Mucosa of gallbladder (tissue), 1 donor: Measurements from ENCODE around the gene ACSL5. TPM values are rescaled to one million over a fixed set of nuclear protein-coding genes. Genes with fewer than 3 reads are reported as not detected.

Source experiments
- DNase-seq: peaks from one replicate; pipeline ENCODE4 v3.0.0-alpha.2; 2020; ENCODE audit warnings: low spot score
- total RNA-seq: library from RNA; stranded (reverse); gene quantifications from one replicate; pipeline ENCODE4 v1.2.1, GENCODE V29; 2021
- donor health status: DM: no; HTN: no; CAD: no.

Gene ACSL5, protein sequence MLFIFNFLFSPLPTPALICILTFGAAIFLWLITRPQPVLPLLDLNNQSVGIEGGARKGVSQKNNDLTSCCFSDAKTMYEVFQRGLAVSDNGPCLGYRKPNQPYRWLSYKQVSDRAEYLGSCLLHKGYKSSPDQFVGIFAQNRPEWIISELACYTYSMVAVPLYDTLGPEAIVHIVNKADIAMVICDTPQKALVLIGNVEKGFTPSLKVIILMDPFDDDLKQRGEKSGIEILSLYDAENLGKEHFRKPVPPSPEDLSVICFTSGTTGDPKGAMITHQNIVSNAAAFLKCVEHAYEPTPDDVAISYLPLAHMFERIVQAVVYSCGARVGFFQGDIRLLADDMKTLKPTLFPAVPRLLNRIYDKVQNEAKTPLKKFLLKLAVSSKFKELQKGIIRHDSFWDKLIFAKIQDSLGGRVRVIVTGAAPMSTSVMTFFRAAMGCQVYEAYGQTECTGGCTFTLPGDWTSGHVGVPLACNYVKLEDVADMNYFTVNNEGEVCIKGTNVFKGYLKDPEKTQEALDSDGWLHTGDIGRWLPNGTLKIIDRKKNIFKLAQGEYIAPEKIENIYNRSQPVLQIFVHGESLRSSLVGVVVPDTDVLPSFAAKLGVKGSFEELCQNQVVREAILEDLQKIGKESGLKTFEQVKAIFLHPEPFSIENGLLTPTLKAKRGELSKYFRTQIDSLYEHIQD
- 34.1 TPM for total RNA-seq

DNA sequence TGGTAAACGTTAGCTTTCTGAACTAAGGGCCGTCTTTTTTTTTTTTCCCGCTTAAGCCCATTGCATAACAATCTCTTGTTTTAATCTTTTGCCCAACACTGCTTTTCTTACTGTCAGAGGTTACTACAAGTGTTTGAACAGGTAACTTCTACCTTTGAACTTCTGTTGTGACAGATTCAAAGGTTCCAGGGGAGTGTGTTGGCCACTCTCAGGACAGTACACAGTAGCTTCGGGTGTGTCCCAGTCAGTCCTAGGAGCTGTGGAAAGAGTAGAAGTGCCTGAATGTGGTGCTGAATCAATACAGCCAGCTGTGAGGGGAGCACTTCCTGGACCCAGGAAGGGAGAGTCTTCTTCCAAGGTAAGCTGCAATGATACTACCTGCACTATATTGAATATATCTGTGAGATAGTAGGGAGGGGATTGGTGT lies at the start of gene ACSL5:
Gene ACSL5 (plus strand): TSS at position 205 of the 427 bp plus-strand sequence. CDS start 20,831 bp downstream, outside the sequence.
- peak; percentile 45 for DNase-seq

DNA sequence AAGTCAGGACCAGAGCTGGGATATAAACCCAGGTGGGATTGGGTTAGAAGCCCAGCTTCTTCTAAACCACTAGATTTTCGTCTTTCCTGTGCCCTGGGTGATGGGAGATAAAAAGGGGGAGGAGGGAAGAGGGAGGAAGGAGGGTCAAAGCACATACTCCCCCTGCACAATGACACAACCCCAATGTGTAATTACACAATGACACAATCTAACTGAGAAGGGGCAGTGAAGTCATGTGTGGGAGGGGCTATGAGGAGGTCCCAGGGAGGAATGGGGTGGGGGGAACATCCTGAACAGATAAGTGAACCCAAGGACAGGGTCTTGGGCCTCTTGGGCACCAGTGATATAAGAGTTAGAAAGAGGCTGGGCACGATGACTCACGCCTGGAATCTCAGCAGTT lies 46.2 kb upstream of the ACSL5 start:
- no peak for DNase-seq

DNA sequence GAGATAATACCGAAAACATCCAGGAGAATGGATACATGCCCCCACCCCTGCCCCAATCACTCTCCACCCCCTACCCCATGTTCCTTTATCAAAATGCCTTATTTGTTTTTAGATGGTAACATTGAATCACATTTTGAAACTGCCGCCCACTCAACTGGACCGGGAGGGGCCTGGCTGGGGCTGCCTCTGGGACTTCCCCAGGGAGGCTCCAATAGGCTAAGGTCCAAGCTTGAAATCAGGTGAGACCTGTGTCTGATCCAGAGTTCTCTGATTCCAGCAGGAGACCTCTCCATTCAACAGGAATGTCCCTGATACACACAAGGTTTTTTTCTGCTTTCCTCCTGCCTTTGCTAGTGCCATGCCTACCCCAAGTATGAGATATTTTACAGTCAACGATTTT lies 43.8 kb upstream of the ACSL5 start:
- no peak for DNase-seq

DNA sequence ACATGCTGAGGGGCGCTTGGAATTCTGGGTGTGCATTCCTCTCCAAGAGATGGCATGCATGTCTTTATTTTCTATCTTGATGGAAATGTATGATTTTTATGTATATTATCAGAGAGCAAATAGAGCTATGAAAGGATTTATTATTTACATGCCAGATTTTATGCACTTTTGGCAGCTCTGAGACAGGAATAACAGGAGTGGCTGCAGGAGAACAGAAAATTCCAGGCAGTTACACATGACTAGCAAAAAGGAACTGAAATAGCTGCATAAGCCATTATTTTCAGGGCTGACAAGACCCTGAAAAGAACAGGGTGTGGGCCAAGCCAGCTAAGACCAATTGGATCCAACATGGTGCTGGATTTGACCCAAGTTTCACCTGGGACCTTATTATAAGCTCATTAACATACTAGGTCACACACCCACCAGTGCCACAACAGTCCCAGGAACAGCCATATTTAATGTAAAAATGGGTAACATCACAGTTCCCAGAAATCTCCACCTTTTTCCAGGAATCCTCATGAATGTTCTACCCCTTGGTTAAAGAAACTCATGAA lies 43.2 kb upstream of the ACSL5 start:
- DNase-seq = no peak

DNA sequence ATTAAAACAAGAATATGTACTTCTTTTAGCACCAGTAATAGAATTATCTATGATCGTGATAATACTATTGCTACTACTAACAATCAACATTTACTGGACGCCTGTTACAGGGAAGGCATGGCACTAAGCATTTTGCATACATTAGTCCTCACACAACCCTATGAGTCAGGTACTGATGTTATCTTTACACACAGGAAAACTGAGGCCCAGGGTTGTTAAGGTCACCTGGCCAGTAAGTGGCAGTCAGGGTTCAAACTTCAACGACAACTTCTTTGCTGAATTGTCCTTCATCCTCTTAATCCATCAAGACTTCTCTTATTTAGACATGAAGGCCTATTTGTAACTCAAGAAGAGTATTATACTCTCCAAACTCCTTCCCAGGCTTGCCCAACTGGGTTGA lies 41.9 kb upstream of the ACSL5 start:
- DNase-seq = no peak

DNA sequence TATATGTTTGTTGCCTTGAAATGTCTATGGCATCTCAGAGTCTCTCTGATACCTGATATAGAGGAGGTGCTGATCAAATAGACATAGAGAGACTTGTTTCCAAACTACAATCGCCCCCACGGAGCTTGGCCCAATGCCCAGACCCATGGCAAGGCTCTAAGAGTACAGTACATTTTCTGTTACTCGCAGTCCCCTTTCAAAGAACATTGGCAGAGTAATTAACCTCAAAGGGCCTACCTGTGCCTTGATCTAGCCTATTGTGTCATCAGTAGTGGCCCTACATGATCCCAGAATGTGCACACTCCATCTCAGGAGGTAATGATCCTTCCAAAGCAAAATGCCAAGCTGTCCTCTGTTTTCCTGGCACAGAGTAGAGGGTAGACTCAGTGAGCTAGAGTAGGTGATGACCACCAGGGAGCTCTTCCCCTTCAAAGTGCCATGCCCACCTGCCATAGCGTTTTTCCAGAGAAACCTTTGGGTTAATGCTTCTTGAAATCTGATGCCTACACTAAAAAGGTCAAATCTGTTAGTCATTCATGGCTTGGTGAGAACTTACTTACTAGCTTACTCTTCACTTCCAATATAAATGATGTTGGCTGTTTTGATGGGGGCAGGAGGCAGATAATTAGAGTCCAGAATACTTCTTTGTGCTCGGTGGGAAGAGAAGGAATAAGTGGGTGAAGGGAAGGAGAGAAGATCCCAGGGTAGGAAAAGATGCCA lies 41.2 kb upstream of the ACSL5 start:
- DNase-seq = peak; percentile 63

GRCh38 chr10:112333452-112333851 lies 40.5 kb upstream of the ACSL5 start:
- DNase-seq = no peak

- no peak for DNase-seq
Observed at GRCh38 chr10:112335111-112335867, 38.6 kb upstream of the ACSL5 start.

- peak; percentile 42 for DNase-seq
Observed at GRCh38 chr10:112335868-112336265, 38.0 kb upstream of the ACSL5 start.

- DNase-seq = no peak
Observed at GRCh38 chr10:112336556-112337201, 37.2 kb upstream of the ACSL5 start.

DNA sequence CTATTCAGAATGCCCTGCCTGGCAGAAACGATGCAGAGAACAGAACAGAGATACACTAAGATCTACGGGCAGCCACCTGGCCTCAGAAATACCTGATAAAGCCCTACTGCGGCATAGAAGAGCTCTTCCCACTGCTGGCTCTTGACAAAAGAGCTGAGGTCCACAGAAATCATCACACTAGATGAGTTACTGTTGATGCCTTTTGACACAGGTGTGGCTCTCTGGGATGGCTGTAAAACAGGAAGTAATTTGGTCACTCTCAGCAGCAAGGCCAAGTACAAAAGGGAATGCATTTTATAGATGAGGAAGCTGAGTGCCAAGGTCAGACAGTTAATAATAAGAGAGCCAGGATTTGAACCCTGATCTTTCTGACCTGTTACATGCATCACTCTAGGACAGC lies 35.0 kb upstream of the ACSL5 start:
- DNase-seq = no peak

- no peak for DNase-seq
Observed at GRCh38 chr10:112340601-112341000, 33.3 kb upstream of the ACSL5 start.

GRCh38 chr10:112343056-112343806 lies 30.7 kb upstream of the ACSL5 start:
- DNase-seq = no peak

DNA sequence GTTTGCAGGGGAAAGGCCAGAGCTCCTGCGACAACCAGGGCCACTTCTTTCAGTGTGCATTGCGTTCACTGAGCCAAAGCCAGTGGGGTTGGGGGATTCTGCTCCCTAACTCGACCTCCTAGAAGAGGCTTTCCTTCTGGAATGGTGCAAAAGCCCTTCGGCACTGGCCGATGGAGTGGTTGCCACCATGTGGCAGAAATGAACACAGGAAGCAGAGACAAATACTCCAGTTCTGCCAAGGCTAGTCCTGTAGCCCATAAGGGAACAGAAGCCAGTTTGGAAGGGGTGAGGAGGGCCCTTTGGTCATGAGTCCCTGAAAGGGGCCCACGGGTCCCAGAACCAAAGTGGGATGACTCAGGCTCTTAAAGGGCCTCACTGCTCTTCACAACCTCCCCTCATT lies 29.7 kb upstream of the ACSL5 start:
- no peak for DNase-seq

DNA sequence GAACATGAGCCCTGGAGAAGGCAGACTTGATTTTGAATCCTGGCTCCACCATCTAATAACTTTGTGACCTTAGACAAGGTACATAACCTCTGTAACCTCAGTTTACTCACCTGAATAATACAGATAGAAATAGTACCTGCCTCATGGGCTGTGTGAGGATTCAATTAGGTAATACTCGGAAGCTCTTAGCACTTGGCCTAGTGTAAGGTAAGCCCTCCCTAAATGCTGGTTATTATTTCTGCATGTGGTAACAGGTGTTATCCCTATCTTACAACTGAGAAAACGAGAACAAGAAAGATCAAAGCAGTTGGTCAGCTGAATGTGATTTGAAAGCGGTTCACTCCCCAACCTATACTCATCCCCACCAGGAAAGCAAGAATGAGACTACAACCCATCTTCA lies 28.7 kb upstream of the ACSL5 start:
- no peak for DNase-seq

- DNase-seq = no peak
Observed at GRCh38 chr10:112345743-112346142, 28.2 kb upstream of the ACSL5 start.

DNA sequence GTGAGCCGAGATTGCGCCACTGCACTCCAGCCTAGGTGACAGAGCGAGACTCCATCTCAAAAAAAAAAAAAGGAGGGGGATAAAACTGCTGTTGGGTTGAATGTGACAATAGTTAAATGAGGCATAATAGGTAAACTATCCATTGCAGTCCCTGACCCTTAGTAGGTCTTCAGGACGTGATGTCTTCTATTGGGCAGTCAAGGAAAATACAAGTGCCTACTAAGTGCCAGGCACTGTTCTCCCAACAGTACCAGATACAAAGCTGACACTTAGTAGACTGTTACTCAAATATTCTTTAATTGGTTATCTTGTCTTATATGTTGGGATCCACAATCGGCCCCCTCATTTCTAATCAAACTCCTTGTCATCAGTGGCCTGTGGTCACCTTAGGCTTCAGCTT lies 27.1 kb upstream of the ACSL5 start:
- no peak for DNase-seq

GRCh38 chr10:112347709-112348671 lies 25.9 kb upstream of the ACSL5 start:
- no peak for DNase-seq

DNA sequence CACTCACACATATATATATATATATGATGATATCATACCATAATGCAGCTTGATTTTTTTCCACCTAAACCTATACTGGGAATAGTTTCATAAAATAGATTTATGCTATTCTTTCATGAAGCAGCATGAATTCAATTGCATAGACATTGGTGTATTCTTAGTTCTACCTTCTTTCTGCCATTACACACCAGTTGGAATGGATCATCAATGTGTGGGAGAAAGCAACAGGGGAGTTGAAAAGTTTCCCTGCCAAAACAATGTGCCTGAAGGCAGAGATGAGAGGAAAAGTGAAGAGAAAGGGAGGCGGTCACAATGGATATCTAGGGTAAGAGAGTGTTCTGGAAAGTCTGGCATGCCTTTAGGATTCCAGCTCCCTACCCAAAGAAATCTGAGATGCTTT lies 25.2 kb upstream of the ACSL5 start:
- DNase-seq = no peak
